ENCODE measurements around the gene AMDHD1. TPM values are rescaled to one million over a fixed set of nuclear protein-coding genes. Genes with fewer than 3 reads are reported as not detected.

Gene AMDHD1
- total and polyA plus RNA-seq, 2 of the 8 experiments (the other 6 are each of a cell fraction or from before 2014, with no cell fraction given): 0.14 TPM; not detected in 1

GRCh38 chr12:95990136-95990535 is 47.0 kb downstream of the AMDHD1 start (continued):
- TF ChIP-seq, protein P1, sequence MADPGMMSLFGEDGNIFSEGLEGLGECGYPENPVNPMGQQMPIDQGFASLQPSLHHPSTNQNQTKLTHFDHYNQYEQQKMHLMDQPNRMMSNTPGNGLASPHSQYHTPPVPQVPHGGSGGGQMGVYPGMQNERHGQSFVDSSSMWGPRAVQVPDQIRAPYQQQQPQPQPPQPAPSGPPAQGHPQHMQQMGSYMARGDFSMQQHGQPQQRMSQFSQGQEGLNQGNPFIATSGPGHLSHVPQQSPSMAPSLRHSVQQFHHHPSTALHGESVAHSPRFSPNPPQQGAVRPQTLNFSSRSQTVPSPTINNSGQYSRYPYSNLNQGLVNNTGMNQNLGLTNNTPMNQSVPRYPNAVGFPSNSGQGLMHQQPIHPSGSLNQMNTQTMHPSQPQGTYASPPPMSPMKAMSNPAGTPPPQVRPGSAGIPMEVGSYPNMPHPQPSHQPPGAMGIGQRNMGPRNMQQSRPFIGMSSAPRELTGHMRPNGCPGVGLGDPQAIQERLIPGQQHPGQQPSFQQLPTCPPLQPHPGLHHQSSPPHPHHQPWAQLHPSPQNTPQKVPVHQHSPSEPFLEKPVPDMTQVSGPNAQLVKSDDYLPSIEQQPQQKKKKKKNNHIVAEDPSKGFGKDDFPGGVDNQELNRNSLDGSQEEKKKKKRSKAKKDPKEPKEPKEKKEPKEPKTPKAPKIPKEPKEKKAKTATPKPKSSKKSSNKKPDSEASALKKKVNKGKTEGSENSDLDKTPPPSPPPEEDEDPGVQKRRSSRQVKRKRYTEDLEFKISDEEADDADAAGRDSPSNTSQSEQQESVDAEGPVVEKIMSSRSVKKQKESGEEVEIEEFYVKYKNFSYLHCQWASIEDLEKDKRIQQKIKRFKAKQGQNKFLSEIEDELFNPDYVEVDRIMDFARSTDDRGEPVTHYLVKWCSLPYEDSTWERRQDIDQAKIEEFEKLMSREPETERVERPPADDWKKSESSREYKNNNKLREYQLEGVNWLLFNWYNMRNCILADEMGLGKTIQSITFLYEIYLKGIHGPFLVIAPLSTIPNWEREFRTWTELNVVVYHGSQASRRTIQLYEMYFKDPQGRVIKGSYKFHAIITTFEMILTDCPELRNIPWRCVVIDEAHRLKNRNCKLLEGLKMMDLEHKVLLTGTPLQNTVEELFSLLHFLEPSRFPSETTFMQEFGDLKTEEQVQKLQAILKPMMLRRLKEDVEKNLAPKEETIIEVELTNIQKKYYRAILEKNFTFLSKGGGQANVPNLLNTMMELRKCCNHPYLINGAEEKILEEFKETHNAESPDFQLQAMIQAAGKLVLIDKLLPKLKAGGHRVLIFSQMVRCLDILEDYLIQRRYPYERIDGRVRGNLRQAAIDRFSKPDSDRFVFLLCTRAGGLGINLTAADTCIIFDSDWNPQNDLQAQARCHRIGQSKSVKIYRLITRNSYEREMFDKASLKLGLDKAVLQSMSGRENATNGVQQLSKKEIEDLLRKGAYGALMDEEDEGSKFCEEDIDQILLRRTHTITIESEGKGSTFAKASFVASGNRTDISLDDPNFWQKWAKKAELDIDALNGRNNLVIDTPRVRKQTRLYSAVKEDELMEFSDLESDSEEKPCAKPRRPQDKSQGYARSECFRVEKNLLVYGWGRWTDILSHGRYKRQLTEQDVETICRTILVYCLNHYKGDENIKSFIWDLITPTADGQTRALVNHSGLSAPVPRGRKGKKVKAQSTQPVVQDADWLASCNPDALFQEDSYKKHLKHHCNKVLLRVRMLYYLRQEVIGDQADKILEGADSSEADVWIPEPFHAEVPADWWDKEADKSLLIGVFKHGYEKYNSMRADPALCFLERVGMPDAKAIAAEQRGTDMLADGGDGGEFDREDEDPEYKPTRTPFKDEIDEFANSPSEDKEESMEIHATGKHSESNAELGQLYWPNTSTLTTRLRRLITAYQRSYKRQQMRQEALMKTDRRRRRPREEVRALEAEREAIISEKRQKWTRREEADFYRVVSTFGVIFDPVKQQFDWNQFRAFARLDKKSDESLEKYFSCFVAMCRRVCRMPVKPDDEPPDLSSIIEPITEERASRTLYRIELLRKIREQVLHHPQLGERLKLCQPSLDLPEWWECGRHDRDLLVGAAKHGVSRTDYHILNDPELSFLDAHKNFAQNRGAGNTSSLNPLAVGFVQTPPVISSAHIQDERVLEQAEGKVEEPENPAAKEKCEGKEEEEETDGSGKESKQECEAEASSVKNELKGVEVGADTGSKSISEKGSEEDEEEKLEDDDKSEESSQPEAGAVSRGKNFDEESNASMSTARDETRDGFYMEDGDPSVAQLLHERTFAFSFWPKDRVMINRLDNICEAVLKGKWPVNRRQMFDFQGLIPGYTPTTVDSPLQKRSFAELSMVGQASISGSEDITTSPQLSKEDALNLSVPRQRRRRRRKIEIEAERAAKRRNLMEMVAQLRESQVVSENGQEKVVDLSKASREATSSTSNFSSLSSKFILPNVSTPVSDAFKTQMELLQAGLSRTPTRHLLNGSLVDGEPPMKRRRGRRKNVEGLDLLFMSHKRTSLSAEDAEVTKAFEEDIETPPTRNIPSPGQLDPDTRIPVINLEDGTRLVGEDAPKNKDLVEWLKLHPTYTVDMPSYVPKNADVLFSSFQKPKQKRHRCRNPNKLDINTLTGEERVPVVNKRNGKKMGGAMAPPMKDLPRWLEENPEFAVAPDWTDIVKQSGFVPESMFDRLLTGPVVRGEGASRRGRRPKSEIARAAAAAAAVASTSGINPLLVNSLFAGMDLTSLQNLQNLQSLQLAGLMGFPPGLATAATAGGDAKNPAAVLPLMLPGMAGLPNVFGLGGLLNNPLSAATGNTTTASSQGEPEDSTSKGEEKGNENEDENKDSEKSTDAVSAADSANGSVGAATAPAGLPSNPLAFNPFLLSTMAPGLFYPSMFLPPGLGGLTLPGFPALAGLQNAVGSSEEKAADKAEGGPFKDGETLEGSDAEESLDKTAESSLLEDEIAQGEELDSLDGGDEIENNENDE (IDR thresholded peaks at IDR 0.05; ENCODE audit: insufficient replicate concordance, low read length): no peak
- no peak for TF ChIP-seq ATF2 (IDR thresholded peaks at IDR 0.05; ENCODE audit: low read length)
